GM12878 (cell line): ENCODE results near the gene SLU7. TPM values are rescaled to one million over a fixed set of nuclear protein-coding genes. Genes with fewer than 3 reads are reported as not detected.

ENCODE experiments used
- ATAC-seq: fragments of 200-7000 bp; cut with Tn5 transposase; 3 replicates; pipeline ENCODE4 v1.9.1; 2020; ENCODE audit warnings: mild to moderate bottlenecking, moderate library complexity
- BruUV-seq: library from RNA; stranded (reverse); fragments of 400-500 nt; replicated peaks from 2 replicates; lab custom pipeline; 2021; lab: Mats Ljungman, UMichigan
- CTCF ChIA-PET: fragments of 300-600 bp; sonication (Branson Sonifier 250); formaldehyde crosslinking; extraction: SDS; loops from one replicate; lab custom pipeline; 2021; ENCODE audit warnings: inconsistent platforms; lab: Yijun Ruan, JAX
- POLR2A ChIA-PET: fragments of 350-600 bp; formaldehyde crosslinking; extraction: SDS; loops from one replicate; lab custom pipeline; 2021; ENCODE audit warnings: inconsistent platforms; lab: Charles Lee
- RAD21 ChIA-PET: fragments of 300-600 bp; sonication (Branson Sonifier 250); formaldehyde crosslinking; loops from one replicate; lab custom pipeline; 2023; ENCODE audit warnings: antibody characterized with exemption; ENCODE audit not compliant: unreplicated experiment; lab: Charles Lee
- SMC1A ChIA-PET: fragments of 300-600 bp; sonication (Branson Sonifier 250); formaldehyde crosslinking; loops from one replicate; lab custom pipeline; 2023; ENCODE audit not compliant: unreplicated experiment, uncharacterized antibody; lab: Charles Lee
- DNase-seq: peaks from one replicate; pipeline ENCODE4 v3.0.0-alpha.2; 2011; ENCODE audit warnings: low read depth, low spot score
- FAIRE-seq: peaks from 3 replicates; lab custom pipeline; 2011; peaks lifted over from hg19 to GRCh38; lab: Jason Lieb, UNC
- H2AFZ ChIP-seq: 2 replicates; pipeline ENCODE4 v1.6.0; 2011; ENCODE audit warnings: low read depth, low read length, control low read depth; ENCODE audit not compliant: control insufficient read depth
- H3K27ac ChIP-seq: 2 replicates; pipeline ENCODE4 v1.5.1; 2011; ENCODE audit warnings: control low read depth; ENCODE audit not compliant: control insufficient read depth, insufficient read depth
- H3K27me3 ChIP-seq, 2 experiments: replicated peaks in 1 of 2; 2 replicates each; pipeline versions ENCODE4 v1.6.0 to v1.6.1; 2011; ENCODE audit warnings: low read length in 1 of 2; ENCODE audit not compliant: control insufficient read depth in 2 of 2, insufficient read depth in 2 of 2
- H3K36me3 ChIP-seq, 2 experiments: 2 replicates each; pipeline ENCODE4 v1.5.1; 2011; ENCODE audit warnings: low read length in 1 of 2; ENCODE audit not compliant: control insufficient read depth in 2 of 2, insufficient read depth in 2 of 2
- H3K4me1 ChIP-seq: 2 replicates; pipeline ENCODE4 v1.6.1; 2011; ENCODE audit warnings: mild to moderate bottlenecking, low read length, moderate library complexity, mixed read lengths; ENCODE audit not compliant: control insufficient read depth, insufficient read depth
- H3K4me2 ChIP-seq: 2 replicates; pipeline ENCODE4 v1.6.0; 2011; ENCODE audit warnings: control low read depth; ENCODE audit not compliant: control insufficient read depth, insufficient read depth
- H3K4me3 ChIP-seq: fragments of 200-600 bp; sonication (generic); 2 replicates; pipeline ENCODE4 v1.5.1; 2016
- H3K79me2 ChIP-seq: 2 replicates; pipeline ENCODE4 v1.6.0; 2011; ENCODE audit warnings: low read length; ENCODE audit not compliant: control insufficient read depth, insufficient read depth
- H3K9ac ChIP-seq: 2 replicates; pipeline ENCODE4 v1.8.0; 2011; ENCODE audit warnings: low read length, control low read depth, mixed read lengths; ENCODE audit not compliant: control insufficient read depth, insufficient read depth
- H3K9me3 ChIP-seq: replicated peaks from 3 replicates; pipeline ENCODE4 v1.5.1; 2011; ENCODE audit warnings: mild to moderate bottlenecking, low read length; ENCODE audit not compliant: control insufficient read depth, insufficient read depth
- H4K20me1 ChIP-seq: 2 replicates; pipeline ENCODE4 v1.6.0; 2011; ENCODE audit not compliant: control insufficient read depth, insufficient read depth
- BCL11A ChIP-seq: IDR thresholded peaks from 2 replicates; pipeline ENCODE4 v1.6.1; 2011; ENCODE audit warnings: low read depth, low read length
- BMI1 ChIP-seq: fragments of 450-650 bp; IDR thresholded peaks from 2 replicates; pipeline ENCODE4 v1.6.1; 2016; ENCODE audit warnings: mild to moderate bottlenecking, moderate library complexity, borderline replicate concordance
- CBX3 ChIP-seq: fragments of 200-600 bp; sonication (generic); IDR thresholded peaks from 2 replicates; pipeline ENCODE4 v1.6.1; 2016; ENCODE audit warnings: low read depth, borderline replicate concordance
- DPF2 ChIP-seq: fragments of 450-650 bp; IDR thresholded peaks from 2 replicates; pipeline ENCODE4 v1.6.1; 2017; ENCODE audit warnings: mild to moderate bottlenecking
- E2F4 ChIP-seq: IDR thresholded peaks from 2 replicates; pipeline ENCODE4 v1.6.1; 2012; ENCODE audit warnings: low read depth, low read length, improper control_type of control experiment
- E2F8 ChIP-seq: fragments of 450-650 bp; IDR thresholded peaks from 2 replicates; pipeline ENCODE4 v1.6.1; 2018; ENCODE audit warnings: mild to moderate bottlenecking, low read depth, moderate library complexity; ENCODE audit not compliant: partially characterized antibody
- ESRRA ChIP-seq: IDR thresholded peaks from 2 replicates; pipeline ENCODE4 v1.6.1; 2012; ENCODE audit warnings: mild to moderate bottlenecking, low read length, improper control_type of control experiment
- MEF2A ChIP-seq: IDR thresholded peaks from 2 replicates; pipeline ENCODE4 v1.6.1; 2011; ENCODE audit warnings: low read depth, mild to moderate bottlenecking, low read length, moderate library complexity; ENCODE audit not compliant: insufficient read depth
- MTA3 ChIP-seq: IDR thresholded peaks from 2 replicates; pipeline ENCODE4 v1.6.1; 2012; ENCODE audit warnings: low read length, inconsistent platforms, borderline replicate concordance
- MYB ChIP-seq: fragments of 150-350 bp; IDR thresholded peaks from 2 replicates; pipeline ENCODE4 v1.6.1; 2014; ENCODE audit warnings: mild to moderate bottlenecking, low read depth, low read length, borderline replicate concordance
- NBN ChIP-seq: fragments of 450-650 bp; IDR thresholded peaks from 2 replicates; pipeline ENCODE4 v1.6.1; 2016
- NFXL1 ChIP-seq: fragments of 450-650 bp; IDR thresholded peaks from 2 replicates; pipeline ENCODE4 v1.6.1; 2017; ENCODE audit warnings: antibody characterized with exemption, mild to moderate bottlenecking, borderline replicate concordance
- POLR2A ChIP-seq: IDR thresholded peaks from 2 replicates; pipeline ENCODE4 v1.6.1; 2011; ENCODE audit warnings: low read depth, mild to moderate bottlenecking, low read length
- RCOR1 ChIP-seq: conservative IDR thresholded peaks from 2 replicates; pipeline ENCODE4 v1.6.1; 2012; ENCODE audit warnings: low read depth, low read length, improper control_type of control experiment
- RFX5 ChIP-seq: IDR thresholded peaks from 2 replicates; pipeline ENCODE4 v1.6.1; 2011; ENCODE audit warnings: low read depth, low read length, improper control_type of control experiment
- SIX5 ChIP-seq: IDR thresholded peaks from 2 replicates; pipeline ENCODE4 v1.6.1; 2011; ENCODE audit warnings: mild to moderate bottlenecking, low read depth, low read length, moderate library complexity; ENCODE audit not compliant: severe bottlenecking
- STAT3 ChIP-seq: IDR thresholded peaks from 2 replicates; pipeline ENCODE4 v1.6.1; 2011; ENCODE audit warnings: low read depth, low read length, improper control_type of control experiment
- WGBS: methylation state at CpG from one replicate; pipeline ENCODE4 v1.1.6; 2016; ENCODE audit warnings: low lambda C conversion rate; ENCODE audit not compliant: insufficient replicate concordance, insufficient coverage; ENCODE audit errors: missing lambda C conversion rate; 5-methylcytosine and 5-hydroxymethylcytosine counted together
- in situ Hi-C: fragments of 300-500 bp; cut with MboI; formaldehyde crosslinking; loops from 9 replicates; pipeline ENCODE4 v1.14.3; 2018; ENCODE audit warnings: mixed read lengths
- intact Hi-C: fragments of 100-400 bp; cut with micrococcal nuclease; formaldehyde crosslinking; loops from one replicate; pipeline ENCODE4 v1.14.2; 2022; ENCODE audit not compliant: unreplicated experiment
- polyA plus RNA-seq, 11 experiments: library from polyadenylated mRNA; depleted of rRNA in 4 of 11; unstranded in 6 of 11; stranded (reverse) in 5 of 11; fragments of >200 nt; fragmentation: Nextera tagmentation in 4 of 11; fragmentation: Illumina TruSeq in 1 of 11; extraction: Ambion mirVana in 4 of 11; extraction: Trizol in 1 of 11; gene quantifications; 1 replicate in 1 of 11; 2 replicates in 10 of 11; pipeline versions ENCODE4 v1.2.1 to v1.2.3, GENCODE V29; 2011 to 2016; ENCODE audit warnings: inconsistent platforms in 2 of 11, missing spikeins in 2 of 11, low read depth in 1 of 11
- total RNA-seq, 4 experiments: library from RNA; depleted of rRNA in 3 of 4; stranded (reverse); fragments of >200 nt in 3 of 4; fragmentation: Illumina TruSeq in 1 of 4; extraction: Trizol in 1 of 4; gene quantifications; 2 replicates each; pipeline versions ENCODE4 v1.2.1 to v1.2.3, GENCODE V29; 2013 to 2021

Gene SLU7
- total and polyA plus RNA-seq, 10 of the 15 experiments (the other 5 are each of a cell fraction or from before 2014, with no cell fraction given), result 32.7 to 55.2 (median 46.6) TPM

GRCh38 chr5:160359816-160360215 lies 59.1 kb downstream of the SLU7 start:
- Histone ChIP-seq H3K36me3 (no peaks in the 10 kb centered on the region), H3K9me3 (no peaks in the 10 kb centered on the region), H3K9ac (no peak overlapping the region), H3K79me2 (no peaks in the 10 kb centered on the region), H4K20me1 (no peaks in the 10 kb centered on the region), H3K4me3 (no peak overlapping the region), H2AFZ (no peak overlapping the region), H3K4me1 (no peaks in the 10 kb centered on the region), H3K27me3 (peaks cover 0 to 3% of the 10 kb centered on the region in 2 experiments; a peak in 2 of 4 replicates), H3K4me2 (no peak overlapping the region), H3K27ac (no peak overlapping the region)
- ChIA-PET POLR2A (no interaction called here), SMC1A (interaction anchor here (0.5 kb wide), 1 partner anchor 30 kb away, joined by 4 read pairs; no protein-coding TSS in a partner anchor), CTCF (interaction anchor here (1.5 kb wide), 1 partner anchor 338 kb away, joined by 5 read pairs; no protein-coding TSS in a partner anchor), RAD21 (no interaction called here)
- BruUV-seq, result no TSS peak
- intact Hi-C loops (no loop called here), in situ Hi-C loops (no loop called here)
- no peak for ATAC-seq
- DNase-seq, result no peak
- no peak for TF ChIP-seq MEF2A
- no peak for TF ChIP-seq BMI1
- no peak for TF ChIP-seq E2F4
- TF ChIP-seq BCL11A, result no peak
- TF ChIP-seq DPF2, result no peak
- no peak for TF ChIP-seq RFX5
- no peak for TF ChIP-seq POLR2A
- no peak for TF ChIP-seq SIX5
- TF ChIP-seq CBX3, result no peak
- TF ChIP-seq E2F8, result no peak
- no peak for TF ChIP-seq RCOR1
- TF ChIP-seq MYB, result no peak
- no peak for TF ChIP-seq NFXL1
- no peak for TF ChIP-seq STAT3
- TF ChIP-seq NBN, result no peak
- no peak for TF ChIP-seq ESRRA
- no peak for TF ChIP-seq MTA3
- WGBS, result 42% methylated on average over 3 of the region's 4 CpGs
- no peak for FAIRE-seq
